ENCODE data around the gene SNX10.
A peak's percentile ranks its signal among the peaks of the same experiment; 100 is the strongest.

SNX10 gene

DNA sequence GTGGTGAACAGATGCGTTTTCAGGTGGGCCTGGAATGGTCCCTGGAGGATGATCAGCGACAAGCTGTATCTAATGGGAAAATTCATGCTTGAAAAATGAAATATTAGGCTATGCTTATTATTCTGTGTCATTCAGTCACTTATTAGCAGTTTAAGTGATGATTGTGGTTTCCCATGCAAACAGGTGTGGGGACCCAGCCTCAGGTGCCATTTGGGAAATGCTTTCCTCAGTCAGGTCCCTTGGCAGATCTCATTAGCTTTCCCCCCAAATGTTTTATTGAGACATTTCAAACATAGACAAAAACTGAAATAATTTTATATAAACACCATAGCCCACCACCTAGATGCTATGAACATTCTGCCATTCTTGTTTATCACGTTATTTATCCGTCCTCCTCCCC lies 411 bp upstream of the SNX10 start:
- TF ChIP-seq GATA3 (IDR thresholded peaks at IDR 0.05; ENCODE audit: low read depth, low read length) (no peak), GATA2 (IDR thresholded peaks at IDR 0.05; ENCODE audit: low read depth, low read length) (0 out of 2 replicates have a peak, but pooled peaks have one; percentile 4)

- TF ChIP-seq GATA2 (IDR thresholded peaks at IDR 0.05; ENCODE audit: low read depth, low read length) (no peak), GATA3 (IDR thresholded peaks at IDR 0.05; ENCODE audit: low read depth, low read length) (no peak)
These were observed 1.3 kb downstream of the SNX10 start for GRCh38 chr7:26292768-26293560.

GRCh38 chr7:26293569-26294308 lies 2.1 kb downstream of the SNX10 start:
- TF ChIP-seq GATA3 (IDR thresholded peaks at IDR 0.05; ENCODE audit: low read depth, low read length), result no peak
- no peak for TF ChIP-seq GATA2 (IDR thresholded peaks at IDR 0.05; ENCODE audit: low read depth, low read length)

GRCh38 chr7:26295015-26295414 lies 3.4 kb downstream of the SNX10 start:
- TF ChIP-seq GATA3 (IDR thresholded peaks at IDR 0.05; ENCODE audit: low read depth, low read length) (no peak), GATA2 (IDR thresholded peaks at IDR 0.05; ENCODE audit: low read depth, low read length) (no peak)

DNA sequence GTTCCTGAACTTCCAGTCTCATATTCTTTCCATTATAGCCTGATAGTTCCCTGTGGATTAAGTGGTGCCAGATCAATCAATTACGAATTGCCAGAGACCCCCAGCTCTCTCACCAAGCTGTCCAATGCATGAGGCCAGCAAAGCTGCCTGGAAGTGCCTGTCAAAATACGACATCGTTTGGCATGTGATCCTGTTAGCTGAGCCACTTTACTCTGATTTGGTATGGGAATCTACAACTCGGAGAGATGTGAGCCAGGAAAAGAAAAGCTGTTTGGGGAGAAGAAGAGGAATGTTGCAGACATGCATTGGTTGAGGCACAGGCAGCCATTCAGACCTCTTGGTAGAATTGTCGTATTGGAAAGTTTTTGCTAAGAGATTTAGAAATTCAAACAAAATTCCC lies 3.9 kb downstream of the SNX10 start:
- TF ChIP-seq GATA2 (IDR thresholded peaks at IDR 0.05; ENCODE audit: low read depth, low read length) (no peak), GATA3 (IDR thresholded peaks at IDR 0.05; ENCODE audit: low read depth, low read length) (no peak)

- no peak for TF ChIP-seq GATA3 (IDR thresholded peaks at IDR 0.05; ENCODE audit: low read depth, low read length)
- TF ChIP-seq GATA2 (IDR thresholded peaks at IDR 0.05; ENCODE audit: low read depth, low read length), result no peak
These were observed 6.9 kb downstream of the SNX10 start for GRCh38 chr7:26298472-26299058.

GRCh38 chr7:26305090-26305868 lies 13.6 kb downstream of the SNX10 start:
- TF ChIP-seq GATA3 (IDR thresholded peaks at IDR 0.05; ENCODE audit: low read depth, low read length) (no peak), GATA2 (IDR thresholded peaks at IDR 0.05; ENCODE audit: low read depth, low read length) (no peak)

GRCh38 chr7:26305869-26306665 lies 14.4 kb downstream of the SNX10 start:
- TF ChIP-seq GATA2 (IDR thresholded peaks at IDR 0.05; ENCODE audit: low read depth, low read length), result no peak
- no peak for TF ChIP-seq GATA3 (IDR thresholded peaks at IDR 0.05; ENCODE audit: low read depth, low read length)

DNA sequence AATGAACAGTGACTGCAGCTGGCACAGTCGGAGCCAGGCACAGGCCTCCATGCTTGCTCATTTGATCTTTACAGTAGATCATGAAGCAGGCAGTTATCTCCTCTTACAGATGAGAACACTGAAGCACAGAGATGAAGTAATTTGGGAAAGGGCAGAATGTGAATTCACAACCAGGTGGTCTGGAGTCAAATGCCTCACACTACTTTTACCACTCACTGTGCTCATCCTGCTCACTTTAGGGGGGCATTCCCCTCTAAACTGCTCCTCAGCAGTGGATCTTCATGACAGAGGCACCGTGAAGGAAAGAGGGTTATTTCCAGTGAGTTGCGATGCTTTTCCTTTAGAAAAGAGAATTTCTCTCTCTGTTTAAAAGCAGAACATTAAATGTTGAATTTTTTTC lies 15.1 kb downstream of the SNX10 start:
- TF ChIP-seq GATA2 (IDR thresholded peaks at IDR 0.05; ENCODE audit: low read depth, low read length) (no peak), GATA3 (IDR thresholded peaks at IDR 0.05; ENCODE audit: low read depth, low read length) (no peak)

DNA sequence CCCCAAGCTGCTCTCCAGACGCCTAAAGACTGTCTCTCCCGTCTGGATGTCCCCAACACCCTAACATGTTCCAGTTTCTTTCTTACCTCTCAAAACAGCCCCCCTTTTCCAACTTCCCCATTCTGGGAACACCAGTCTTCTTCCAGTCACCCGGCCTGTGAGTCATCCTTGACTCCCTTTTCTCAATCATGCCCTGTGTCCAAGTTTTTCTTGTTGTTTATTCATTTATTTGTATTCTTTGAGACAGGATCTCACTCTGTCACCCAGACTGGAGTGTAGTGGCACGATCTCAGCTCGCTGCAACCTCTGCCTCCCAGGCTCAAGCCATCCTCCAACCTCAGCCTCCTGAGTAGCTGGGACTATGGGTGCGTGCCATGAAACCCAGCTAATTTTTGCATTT lies 15.6 kb downstream of the SNX10 start:
- TF ChIP-seq GATA3 (IDR thresholded peaks at IDR 0.05; ENCODE audit: low read depth, low read length) (no peak), GATA2 (IDR thresholded peaks at IDR 0.05; ENCODE audit: low read depth, low read length) (no peak)

GRCh38 chr7:26307791-26308190 lies 16.1 kb downstream of the SNX10 start:
- TF ChIP-seq GATA2 (IDR thresholded peaks at IDR 0.05; ENCODE audit: low read depth, low read length), result no peak

GRCh38 chr7:26308551-26308950 lies 16.9 kb downstream of the SNX10 start:
- no peak for TF ChIP-seq GATA3 (IDR thresholded peaks at IDR 0.05; ENCODE audit: low read depth, low read length)
- no peak for TF ChIP-seq GATA2 (IDR thresholded peaks at IDR 0.05; ENCODE audit: low read depth, low read length)

- TF ChIP-seq GATA3 (IDR thresholded peaks at IDR 0.05; ENCODE audit: low read depth, low read length) (no peak), GATA2 (IDR thresholded peaks at IDR 0.05; ENCODE audit: low read depth, low read length) (no peak)
These were observed 17.4 kb downstream of the SNX10 start for GRCh38 chr7:26309089-26309488.

Measured in SH-SY5Y (cell line).